ENCODE measurements around the gene POMGNT1. TPM values are rescaled to one million over a fixed set of nuclear protein-coding genes. Genes with fewer than 3 reads are reported as not detected.

The POMGNT1 gene
- total RNA-seq, 2 experiments from 2014 or later, result 21.1 to 29.0 TPM

GRCh38 chr1:46176211-46176865 is 21.9 kb downstream of the POMGNT1 start, which contains the start of gene P3R3URF:
P3R3URF (minus strand) TSS chr1:46176488; CDS start chr1:46176471, 17 bp downstream.
- Histone ChIP-seq H3K4me1 (ENCODE audit: insufficient read depth, low read length) (peaks cover 7% of the 10 kb centered on the region), H3K27me3 (ENCODE audit: control insufficient read depth in 1 of 2, insufficient read depth in 2 of 2, low read length in 2 of 2) (peaks cover 0 to 3% of the 10 kb centered on the region in 2 experiments), H3K4me3 (ENCODE audit: low read length) (no peak within 1 kb of the TSS), H3K36me3 (ENCODE audit: insufficient read depth, low read length) (no peaks in the 10 kb centered on the region), H3K27ac (ENCODE audit: low read depth in 1 of 2, low read length in 2 of 2) (no peak within 1 kb of the TSS), H3K9me3 (ENCODE audit: control insufficient read depth in 1 of 2, insufficient read depth in 1 of 2, low read length in 2 of 2) (no peaks in the 10 kb centered on the region)
- no peaks in the 10 kb centered on the region for H3K36me3 Mint-ChIP-seq (ENCODE audit: low read depth)
- ChIA-PET CTCF (no interaction called here), POLR2A (no interaction called here)
- no peak for TF ChIP-seq CTCF (IDR thresholded peaks at IDR 0.05)
- H3K27ac Mint-ChIP-seq, result no peak within 1 kb of the TSS
- H3K9me3 Mint-ChIP-seq, result no peaks in the 10 kb centered on the region
- ATAC-seq (ENCODE audit: poor library complexity) (no peak), DNase-seq (no peak)
- intact Hi-C loops (cut with DNase I, micrococcal nuclease), result no loop called here
- no peaks in the 10 kb centered on the region for H3K4me1 Mint-ChIP-seq (ENCODE audit: low read depth)
- H3K27me3 Mint-ChIP-seq, result no peaks in the 10 kb centered on the region
- no peak within 1 kb of the TSS for H3K4me3 Mint-ChIP-seq

GRCh38 chr1:46175243-46175642 is 23.0 kb downstream of the POMGNT1 start:
- Histone ChIP-seq H3K9me3 (ENCODE audit: control insufficient read depth in 1 of 2, insufficient read depth in 1 of 2, low read length in 2 of 2) (no peaks in the 10 kb centered on the region), H3K4me1 (ENCODE audit: insufficient read depth, low read length) (peaks cover 7% of the 10 kb centered on the region), H3K4me3 (ENCODE audit: low read length) (no peak overlapping the region), H3K36me3 (ENCODE audit: insufficient read depth, low read length) (no peaks in the 10 kb centered on the region), H3K27me3 (ENCODE audit: control insufficient read depth in 1 of 2, insufficient read depth in 2 of 2, low read length in 2 of 2) (peaks cover 0 to 2% of the 10 kb centered on the region in 2 experiments), H3K27ac (ENCODE audit: low read depth in 1 of 2, low read length in 2 of 2) (no peak overlapping the region)
- no peak for DNase-seq
- Mint-ChIP-seq H3K27ac (no peak overlapping the region), H3K9me3 (no peaks in the 10 kb centered on the region), H3K4me1 (ENCODE audit: low read depth) (no peaks in the 10 kb centered on the region), H3K36me3 (ENCODE audit: low read depth) (no peaks in the 10 kb centered on the region), H3K27me3 (no peaks in the 10 kb centered on the region), H3K4me3 (no peak overlapping the region)
- no peak for ATAC-seq (ENCODE audit: poor library complexity)
- POLR2A ChIA-PET, result no interaction called here
- no peak for TF ChIP-seq CTCF (IDR thresholded peaks at IDR 0.05)
- CTCF ChIA-PET, result no interaction called here
- intact Hi-C loops (cut with DNase I, micrococcal nuclease), result no loop called here

- H3K4me1 Mint-ChIP-seq (ENCODE audit: low read depth), result no peaks in the 10 kb centered on the region
- Histone ChIP-seq H3K9me3 (ENCODE audit: control insufficient read depth in 1 of 2, insufficient read depth in 1 of 2, low read length in 2 of 2) (no peaks in the 10 kb centered on the region), H3K4me1 (ENCODE audit: insufficient read depth, low read length) (peaks cover 5% of the 10 kb centered on the region), H3K4me3 (ENCODE audit: low read length) (no peak within 1 kb of the TSS), H3K36me3 (ENCODE audit: insufficient read depth, low read length) (no peaks in the 10 kb centered on the region), H3K27ac (ENCODE audit: low read depth in 1 of 2, low read length in 2 of 2) (no peak within 1 kb of the TSS), H3K27me3 (ENCODE audit: control insufficient read depth in 1 of 2, insufficient read depth in 2 of 2, low read length in 2 of 2) (no peaks in the 10 kb centered on the region)
- CTCF ChIA-PET, result no interaction called here
- H3K27me3 Mint-ChIP-seq, result no peaks in the 10 kb centered on the region
- no peaks in the 10 kb centered on the region for H3K36me3 Mint-ChIP-seq (ENCODE audit: low read depth)
- H3K27ac Mint-ChIP-seq, result no peak within 1 kb of the TSS
- DNase-seq, result no peak
- no peak within 1 kb of the TSS for H3K4me3 Mint-ChIP-seq
- no peak for ATAC-seq (ENCODE audit: poor library complexity)
- no peaks in the 10 kb centered on the region for H3K9me3 Mint-ChIP-seq
- POLR2A ChIA-PET, result no interaction called here
- intact Hi-C loops (cut with DNase I, micrococcal nuclease), result no loop called here
- TF ChIP-seq CTCF (IDR thresholded peaks at IDR 0.05), result no peak
These were observed 23.6 kb downstream of the POMGNT1 start, which contains the start of gene TSPAN1 for GRCh38 chr1:46174448-46175231. TSPAN1 (plus strand) TSS chr1:46175087; CDS start chr1:46181108, 6,021 bp downstream.

All from CD4-positive, alpha-beta T cell (primary cell).